ENCODE data around the gene ACP7. TPM values are rescaled to one million over a fixed set of nuclear protein-coding genes. Genes with fewer than 3 reads are reported as not detected.

Gene ACP7, protein sequence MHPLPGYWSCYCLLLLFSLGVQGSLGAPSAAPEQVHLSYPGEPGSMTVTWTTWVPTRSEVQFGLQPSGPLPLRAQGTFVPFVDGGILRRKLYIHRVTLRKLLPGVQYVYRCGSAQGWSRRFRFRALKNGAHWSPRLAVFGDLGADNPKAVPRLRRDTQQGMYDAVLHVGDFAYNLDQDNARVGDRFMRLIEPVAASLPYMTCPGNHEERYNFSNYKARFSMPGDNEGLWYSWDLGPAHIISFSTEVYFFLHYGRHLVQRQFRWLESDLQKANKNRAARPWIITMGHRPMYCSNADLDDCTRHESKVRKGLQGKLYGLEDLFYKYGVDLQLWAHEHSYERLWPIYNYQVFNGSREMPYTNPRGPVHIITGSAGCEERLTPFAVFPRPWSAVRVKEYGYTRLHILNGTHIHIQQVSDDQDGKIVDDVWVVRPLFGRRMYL
- total RNA-seq, result not detected in 2 replicates

GRCh38 chr19:39083983-39084731 lies at the start of gene ACP7:
ACP7 (plus strand) TSS chr19:39084368; CDS start chr19:39085270, 902 bp downstream.
- no peak for DNase-seq (ENCODE audit: low read depth)
- TF ChIP-seq CTCF (IDR thresholded peaks at IDR 0.05; ENCODE audit: insufficient read depth, low read depth, low read length), result no peak
- H3K4me3 ChIP-seq (ENCODE audit: low read depth, low read length), result no peak within 1 kb of the TSS

DNA sequence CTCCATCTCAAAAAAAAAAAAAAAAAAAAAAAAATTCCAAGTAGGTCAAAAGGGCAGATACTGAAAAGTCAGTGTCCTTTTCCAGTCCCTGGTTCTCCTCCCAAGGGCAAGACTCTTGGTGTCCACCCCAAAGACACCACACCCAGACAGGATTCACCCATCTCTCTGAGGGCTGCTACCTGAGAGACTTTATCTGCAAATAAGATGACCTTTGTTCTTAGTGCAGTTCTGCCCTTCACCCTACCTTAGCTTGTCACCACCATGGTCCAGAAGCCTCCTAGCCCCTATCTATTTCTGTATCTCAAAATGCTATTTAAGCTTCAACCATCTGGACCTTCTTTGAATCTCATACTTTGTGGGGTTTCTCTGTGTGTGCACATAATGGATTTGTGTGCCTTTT lies 47.6 kb upstream of the ACP7 start:
- TF ChIP-seq CTCF (IDR thresholded peaks at IDR 0.05; ENCODE audit: insufficient read depth, low read depth, low read length), result no peak
- H3K4me3 ChIP-seq (ENCODE audit: low read depth, low read length), result no peak overlapping the region
- DNase-seq (ENCODE audit: low read depth), result no peak

DNA sequence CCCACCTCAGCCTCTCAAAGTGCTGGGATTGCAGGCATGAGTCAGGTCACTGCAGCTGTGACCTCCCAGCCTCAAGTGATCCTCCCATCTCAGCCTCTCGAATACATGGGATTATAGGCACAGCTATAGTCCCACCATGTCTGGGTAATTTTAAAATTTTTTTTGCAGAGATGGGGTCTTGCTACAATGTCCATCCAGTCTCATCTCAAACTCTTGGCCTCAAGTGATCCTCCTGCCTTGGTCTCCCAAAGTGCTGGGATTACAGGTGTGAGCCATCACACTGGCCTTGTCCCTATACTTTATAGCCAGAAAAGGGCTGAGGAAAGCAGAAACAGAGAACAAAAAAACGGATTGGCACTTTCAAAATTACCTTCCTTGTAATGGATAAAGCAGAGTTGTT lies 47.0 kb upstream of the ACP7 start:
- no peak overlapping the region for H3K4me3 ChIP-seq (ENCODE audit: low read depth, low read length)
- DNase-seq (ENCODE audit: low read depth), result no peak
- TF ChIP-seq CTCF (IDR thresholded peaks at IDR 0.05; ENCODE audit: insufficient read depth, low read depth, low read length), result no peak

- peak; percentile 43 for DNase-seq (ENCODE audit: low read depth)
- peak; percentile 20 for TF ChIP-seq CTCF (IDR thresholded peaks at IDR 0.05; ENCODE audit: insufficient read depth, low read depth, low read length)
- H3K4me3 ChIP-seq (ENCODE audit: low read depth, low read length), result no peak overlapping the region
These were observed 46.1 kb upstream of the ACP7 start for GRCh38 chr19:39038098-39038497.

- DNase-seq (ENCODE audit: low read depth), result no peak
These were observed 38.7 kb upstream of the ACP7 start for GRCh38 chr19:39045506-39045905.

More at GRCh38 chr19:39045506-39045905, 38.7 kb upstream of the ACP7 start:
- no peak for TF ChIP-seq CTCF (IDR thresholded peaks at IDR 0.05; ENCODE audit: insufficient read depth, low read depth, low read length)
- H3K4me3 ChIP-seq (ENCODE audit: low read depth, low read length), result no peak overlapping the region

Measured in fibroblast of villous mesenchyme (primary cell).